ENCODE results near the gene PDE3A.

GRCh38 chr12:20426191-20426590, 57.9 kb downstream of the PDE3A start:
- TF ChIP-seq POLR2AphosphoS5 (IDR thresholded peaks at IDR 0.05) = peak in 2 of 3 donors; percentile 35 to 67
- TF ChIP-seq CTCF (IDR thresholded peaks at IDR 0.05) = no peak

Data from breast epithelium (tissue), 3 donors.